Measurements from ENCODE around the gene CDH8.
"Not testable (repeated sequence)": the region's sequence is repeated elsewhere in the genome, so short reads cannot be mapped to it uniquely, and the experiment has no call there.

The CDH8 gene

GRCh38 chr16:61763013-61763412 is 273.2 kb downstream of the CDH8 start:
- no peaks in the 10 kb centered on the region for H3K9me3 ChIP-seq (ENCODE audit: low read length)
- no peaks in the 10 kb centered on the region for H3K27me3 ChIP-seq (ENCODE audit: control insufficient read depth in 1 of 2, insufficient read depth in 2 of 2, low read length in 2 of 2)
- no peak overlapping the region for H3K4me3 ChIP-seq (ENCODE audit: low read depth in 1 of 2, low read length in 2 of 2)
- no peaks in the 10 kb centered on the region for H3K4me1 ChIP-seq (ENCODE audit: insufficient read depth, low read length)
- H3K9ac ChIP-seq (ENCODE audit: low read length) = no peak overlapping the region
- no peak overlapping the region for H3K27ac ChIP-seq (ENCODE audit: low read depth, low read length)
- no peaks in the 10 kb centered on the region for H3K36me3 ChIP-seq (ENCODE audit: insufficient read depth, low read length)

DNA sequence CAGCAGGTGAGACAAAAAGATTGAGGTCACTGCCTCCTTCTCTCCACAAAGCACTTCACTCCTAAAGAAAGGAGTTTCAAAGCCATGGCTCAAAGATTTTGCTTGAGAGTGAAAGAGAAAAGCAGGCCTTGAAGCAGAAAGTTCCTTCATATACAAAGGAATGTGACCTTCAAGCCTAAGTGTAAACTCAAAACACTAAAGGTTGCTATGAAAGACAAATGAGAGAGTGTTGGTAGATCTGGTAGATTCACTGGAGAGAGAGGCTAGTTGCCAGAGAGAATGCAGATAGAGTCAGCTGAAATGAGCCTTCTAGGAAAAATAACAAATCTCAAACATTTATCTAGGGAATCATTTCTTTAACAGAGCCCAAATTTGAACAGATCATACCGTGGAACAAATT is 305.2 kb downstream of the CDH8 start:
- Histone ChIP-seq H3K9ac (ENCODE audit: low read length) (no peak overlapping the region), H3K27me3 (ENCODE audit: control insufficient read depth in 1 of 2, insufficient read depth in 2 of 2, low read length in 2 of 2) (no peaks in the 10 kb centered on the region), H3K4me1 (ENCODE audit: insufficient read depth, low read length) (no peaks in the 10 kb centered on the region), H3K36me3 (ENCODE audit: insufficient read depth, low read length) (no peaks in the 10 kb centered on the region), H3K27ac (ENCODE audit: low read depth, low read length) (no peak overlapping the region), H3K4me3 (ENCODE audit: low read depth in 1 of 2, low read length in 2 of 2) (no peak overlapping the region), H3K9me3 (ENCODE audit: low read length) (no peaks in the 10 kb centered on the region)

GRCh38 chr16:61726701-61727100 is 309.5 kb downstream of the CDH8 start:
- no peak overlapping the region for H3K27ac ChIP-seq (ENCODE audit: low read depth, low read length)
- H3K36me3 ChIP-seq (ENCODE audit: insufficient read depth, low read length) = no peaks in the 10 kb centered on the region
- no peaks in the 10 kb centered on the region for H3K4me1 ChIP-seq (ENCODE audit: insufficient read depth, low read length)
- no peak overlapping the region for H3K4me3 ChIP-seq (ENCODE audit: low read depth in 1 of 2, low read length in 2 of 2)
- no peaks in the 10 kb centered on the region for H3K27me3 ChIP-seq (ENCODE audit: control insufficient read depth in 1 of 2, insufficient read depth in 2 of 2, low read length in 2 of 2)
- H3K9me3 ChIP-seq (ENCODE audit: low read length) = no peaks in the 10 kb centered on the region
- no peak overlapping the region for H3K9ac ChIP-seq (ENCODE audit: low read length)

DNA sequence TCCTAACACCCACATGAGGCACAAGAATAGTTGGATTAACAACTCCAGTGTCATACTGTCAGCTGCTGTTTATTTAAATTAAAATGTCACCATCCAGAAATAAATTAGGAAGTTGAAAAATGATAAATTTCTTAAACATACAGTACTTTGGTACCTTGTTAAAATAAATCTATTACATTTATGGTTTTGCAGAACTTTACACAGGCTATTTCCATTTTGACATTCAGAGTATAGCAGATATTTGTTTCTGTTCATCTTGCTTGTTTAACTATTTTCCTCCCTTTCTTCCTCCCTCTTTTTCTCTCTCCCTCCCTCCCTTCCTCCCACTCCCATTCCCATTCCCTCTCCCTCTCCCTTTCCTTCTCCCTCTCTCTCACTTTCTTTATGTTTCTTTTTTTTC is 310.1 kb downstream of the CDH8 start:
- Histone ChIP-seq H3K4me1 (ENCODE audit: insufficient read depth, low read length) (no peaks in the 10 kb centered on the region), H3K27me3 (ENCODE audit: control insufficient read depth in 1 of 2, insufficient read depth in 2 of 2, low read length in 2 of 2) (no peaks in the 10 kb centered on the region), H3K9ac (ENCODE audit: low read length) (no peak overlapping the region), H3K4me3 (ENCODE audit: low read depth in 1 of 2, low read length in 2 of 2) (no peak overlapping the region), H3K36me3 (ENCODE audit: insufficient read depth, low read length) (no peaks in the 10 kb centered on the region), H3K27ac (ENCODE audit: low read depth, low read length) (no peak overlapping the region), H3K9me3 (ENCODE audit: low read length) (no peaks in the 10 kb centered on the region)

DNA sequence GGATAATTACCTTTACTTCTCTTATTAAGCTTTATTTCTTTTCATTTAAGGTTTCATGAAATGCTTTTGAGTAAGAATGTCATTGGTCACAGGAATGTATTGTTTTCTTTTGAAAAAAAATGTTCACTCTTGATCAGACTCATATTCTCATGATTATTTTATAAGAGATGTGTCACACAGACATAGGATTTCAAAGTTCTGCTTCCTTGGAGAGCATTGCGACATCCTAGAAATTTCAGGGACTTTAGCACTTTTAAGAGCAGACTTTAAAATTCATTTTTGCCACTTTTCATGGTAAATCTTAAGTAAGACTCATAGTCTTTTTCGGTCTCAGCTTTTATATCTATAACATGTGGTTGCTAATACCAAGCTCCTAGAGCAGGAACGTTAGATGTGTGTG is 314.7 kb downstream of the CDH8 start:
- Histone ChIP-seq H3K9me3 (ENCODE audit: low read length) (no peaks in the 10 kb centered on the region), H3K9ac (ENCODE audit: low read length) (no peak overlapping the region), H3K4me1 (ENCODE audit: insufficient read depth, low read length) (no peaks in the 10 kb centered on the region), H3K36me3 (ENCODE audit: insufficient read depth, low read length) (no peaks in the 10 kb centered on the region), H3K27me3 (ENCODE audit: control insufficient read depth in 1 of 2, insufficient read depth in 2 of 2, low read length in 2 of 2) (no peaks in the 10 kb centered on the region), H3K4me3 (ENCODE audit: low read depth in 1 of 2, low read length in 2 of 2) (no peak overlapping the region), H3K27ac (ENCODE audit: low read depth, low read length) (no peak overlapping the region)

GRCh38 chr16:61715393-61715792 is 320.8 kb downstream of the CDH8 start:
- no peaks in the 10 kb centered on the region for H3K4me1 ChIP-seq (ENCODE audit: insufficient read depth, low read length)
- H3K36me3 ChIP-seq (ENCODE audit: insufficient read depth, low read length) = no peaks in the 10 kb centered on the region
- no peak overlapping the region for H3K9ac ChIP-seq (ENCODE audit: low read length)
- H3K27ac ChIP-seq (ENCODE audit: low read depth, low read length) = no peak overlapping the region
- H3K27me3 ChIP-seq (ENCODE audit: control insufficient read depth in 1 of 2, insufficient read depth in 2 of 2, low read length in 2 of 2) = no peaks in the 10 kb centered on the region
- no peaks in the 10 kb centered on the region for H3K9me3 ChIP-seq (ENCODE audit: low read length)
- H3K4me3 ChIP-seq (ENCODE audit: low read depth in 1 of 2, low read length in 2 of 2) = no peak overlapping the region

DNA sequence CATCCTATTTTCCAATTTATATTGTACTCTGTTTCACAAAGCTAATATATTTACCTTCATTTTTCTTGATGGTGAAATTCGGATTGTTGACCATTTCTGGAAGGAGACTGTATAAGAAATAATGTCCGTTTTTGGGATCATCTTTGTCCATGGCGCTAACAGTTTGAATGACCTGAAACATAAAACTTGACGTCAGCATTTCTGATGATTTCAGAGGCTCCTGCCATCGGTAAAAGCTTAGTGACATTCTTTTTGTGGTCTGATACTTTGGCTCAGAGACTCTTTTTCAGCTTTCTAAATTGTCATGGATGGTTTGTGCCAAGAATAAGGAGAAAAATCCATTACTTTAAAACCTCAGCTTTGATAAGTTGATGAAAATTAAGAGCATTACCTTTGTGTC is 322.5 kb downstream of the CDH8 start:
- H3K4me1 ChIP-seq (ENCODE audit: insufficient read depth, low read length) = no peaks in the 10 kb centered on the region
- H3K9me3 ChIP-seq (ENCODE audit: low read length) = no peaks in the 10 kb centered on the region
- no peaks in the 10 kb centered on the region for H3K27me3 ChIP-seq (ENCODE audit: control insufficient read depth in 1 of 2, insufficient read depth in 2 of 2, low read length in 2 of 2)
- no peak overlapping the region for H3K27ac ChIP-seq (ENCODE audit: low read depth, low read length)
- H3K4me3 ChIP-seq (ENCODE audit: low read depth in 1 of 2, low read length in 2 of 2) = no peak overlapping the region
- no peak overlapping the region for H3K9ac ChIP-seq (ENCODE audit: low read length)
- H3K36me3 ChIP-seq (ENCODE audit: insufficient read depth, low read length) = no peaks in the 10 kb centered on the region

DNA sequence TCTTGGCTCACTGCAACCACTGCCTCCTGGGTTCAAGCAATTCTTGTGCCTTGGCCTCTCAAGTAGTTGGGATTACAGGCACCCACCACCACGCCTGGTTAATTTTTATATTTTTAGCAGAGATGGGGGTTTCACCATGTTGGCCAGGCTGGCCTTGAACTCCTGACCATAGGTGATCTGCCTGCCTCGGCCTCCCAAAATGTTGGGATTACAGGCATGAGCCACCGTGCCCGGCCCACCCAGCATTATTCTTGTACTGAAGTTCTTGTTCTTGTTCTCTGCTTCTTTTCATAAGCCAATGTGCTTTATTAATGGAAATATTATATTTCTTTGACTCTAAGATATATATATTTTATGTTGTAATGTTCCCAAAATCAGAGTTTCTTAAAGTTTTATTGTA is 336.6 kb downstream of the CDH8 start:
- H3K27ac ChIP-seq (ENCODE audit: low read depth, low read length); H3K27me3 ChIP-seq (ENCODE audit: control insufficient read depth in 1 of 2, insufficient read depth in 2 of 2, low read length in 2 of 2); H3K4me3 ChIP-seq (ENCODE audit: low read depth in 1 of 2, low read length in 2 of 2); H3K4me1 ChIP-seq (ENCODE audit: insufficient read depth, low read length); H3K9ac ChIP-seq (ENCODE audit: low read length); H3K9me3 ChIP-seq (ENCODE audit: low read length); H3K36me3 ChIP-seq (ENCODE audit: insufficient read depth, low read length): not testable (repeated sequence)

- Histone ChIP-seq H3K36me3 (ENCODE audit: insufficient read depth, low read length) (no peaks in the 10 kb centered on the region), H3K27me3 (ENCODE audit: control insufficient read depth in 1 of 2, insufficient read depth in 2 of 2, low read length in 2 of 2) (no peaks in the 10 kb centered on the region), H3K4me1 (ENCODE audit: insufficient read depth, low read length) (no peaks in the 10 kb centered on the region)
Observed at GRCh38 chr16:61684541-61684940, 351.7 kb downstream of the CDH8 start.

GRCh38 chr16:61681673-61682072 is 354.6 kb downstream of the CDH8 start:
- no peaks in the 10 kb centered on the region for H3K9me3 ChIP-seq (ENCODE audit: low read length)
- H3K36me3 ChIP-seq (ENCODE audit: insufficient read depth, low read length) = no peaks in the 10 kb centered on the region
- no peak overlapping the region for H3K9ac ChIP-seq (ENCODE audit: low read length)
- no peak overlapping the region for H3K27ac ChIP-seq (ENCODE audit: low read depth, low read length)
- H3K4me1 ChIP-seq (ENCODE audit: insufficient read depth, low read length) = no peaks in the 10 kb centered on the region
- no peak overlapping the region for H3K4me3 ChIP-seq (ENCODE audit: low read depth in 1 of 2, low read length in 2 of 2)
- no peaks in the 10 kb centered on the region for H3K27me3 ChIP-seq (ENCODE audit: control insufficient read depth in 1 of 2, insufficient read depth in 2 of 2, low read length in 2 of 2)

More at GRCh38 chr16:61684541-61684940, 351.7 kb downstream of the CDH8 start:
- H3K9me3 ChIP-seq (ENCODE audit: low read length) = no peaks in the 10 kb centered on the region
- H3K27ac ChIP-seq (ENCODE audit: low read depth, low read length) = no peak overlapping the region
- H3K9ac ChIP-seq (ENCODE audit: low read length) = no peak overlapping the region
- H3K4me3 ChIP-seq (ENCODE audit: low read depth in 1 of 2, low read length in 2 of 2) = no peak overlapping the region

GRCh38 chr16:61681124-61681523 is 355.1 kb downstream of the CDH8 start:
- Histone ChIP-seq H3K9ac (ENCODE audit: low read length) (no peak overlapping the region), H3K4me1 (ENCODE audit: insufficient read depth, low read length) (no peaks in the 10 kb centered on the region), H3K36me3 (ENCODE audit: insufficient read depth, low read length) (no peaks in the 10 kb centered on the region), H3K9me3 (ENCODE audit: low read length) (no peaks in the 10 kb centered on the region), H3K27ac (ENCODE audit: low read depth, low read length) (no peak overlapping the region), H3K4me3 (ENCODE audit: low read depth in 1 of 2, low read length in 2 of 2) (no peak overlapping the region), H3K27me3 (ENCODE audit: control insufficient read depth in 1 of 2, insufficient read depth in 2 of 2, low read length in 2 of 2) (no peaks in the 10 kb centered on the region)

DNA sequence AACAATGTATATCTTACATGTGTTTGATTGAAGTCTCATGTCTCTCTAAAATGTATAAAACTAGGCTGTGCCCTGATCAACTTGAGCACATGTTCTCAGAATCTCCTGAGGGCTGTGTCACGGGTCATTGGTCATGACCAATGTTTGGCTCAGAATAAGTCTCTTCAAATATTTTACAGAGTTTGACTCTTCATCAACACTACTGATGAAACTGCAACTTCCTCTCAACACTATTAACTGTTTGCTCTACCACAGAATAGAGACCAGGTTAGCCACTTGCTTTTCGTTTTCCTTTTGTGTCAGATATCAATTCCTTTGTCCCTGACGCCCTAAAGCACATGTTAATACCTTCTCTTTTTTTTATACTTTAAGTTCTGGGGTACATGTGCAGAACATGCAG is 358.1 kb downstream of the CDH8 start:
- Histone ChIP-seq H3K9ac (ENCODE audit: low read length) (no peak overlapping the region), H3K9me3 (ENCODE audit: low read length) (no peaks in the 10 kb centered on the region), H3K4me1 (ENCODE audit: insufficient read depth, low read length) (no peaks in the 10 kb centered on the region), H3K27me3 (ENCODE audit: control insufficient read depth in 1 of 2, insufficient read depth in 2 of 2, low read length in 2 of 2) (no peaks in the 10 kb centered on the region), H3K27ac (ENCODE audit: low read depth, low read length) (no peak overlapping the region), H3K4me3 (ENCODE audit: low read depth in 1 of 2, low read length in 2 of 2) (no peak overlapping the region), H3K36me3 (ENCODE audit: insufficient read depth, low read length) (no peaks in the 10 kb centered on the region)

Data from muscle layer of colon (tissue), 2 donors.